ENCODE data around the gene CHKB.
"Not testable (repeated sequence)": the region's sequence is repeated elsewhere in the genome, so short reads cannot be mapped to it uniquely, and the experiment has no call there.

CHKB gene, protein sequence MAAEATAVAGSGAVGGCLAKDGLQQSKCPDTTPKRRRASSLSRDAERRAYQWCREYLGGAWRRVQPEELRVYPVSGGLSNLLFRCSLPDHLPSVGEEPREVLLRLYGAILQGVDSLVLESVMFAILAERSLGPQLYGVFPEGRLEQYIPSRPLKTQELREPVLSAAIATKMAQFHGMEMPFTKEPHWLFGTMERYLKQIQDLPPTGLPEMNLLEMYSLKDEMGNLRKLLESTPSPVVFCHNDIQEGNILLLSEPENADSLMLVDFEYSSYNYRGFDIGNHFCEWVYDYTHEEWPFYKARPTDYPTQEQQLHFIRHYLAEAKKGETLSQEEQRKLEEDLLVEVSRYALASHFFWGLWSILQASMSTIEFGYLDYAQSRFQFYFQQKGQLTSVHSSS

DNA sequence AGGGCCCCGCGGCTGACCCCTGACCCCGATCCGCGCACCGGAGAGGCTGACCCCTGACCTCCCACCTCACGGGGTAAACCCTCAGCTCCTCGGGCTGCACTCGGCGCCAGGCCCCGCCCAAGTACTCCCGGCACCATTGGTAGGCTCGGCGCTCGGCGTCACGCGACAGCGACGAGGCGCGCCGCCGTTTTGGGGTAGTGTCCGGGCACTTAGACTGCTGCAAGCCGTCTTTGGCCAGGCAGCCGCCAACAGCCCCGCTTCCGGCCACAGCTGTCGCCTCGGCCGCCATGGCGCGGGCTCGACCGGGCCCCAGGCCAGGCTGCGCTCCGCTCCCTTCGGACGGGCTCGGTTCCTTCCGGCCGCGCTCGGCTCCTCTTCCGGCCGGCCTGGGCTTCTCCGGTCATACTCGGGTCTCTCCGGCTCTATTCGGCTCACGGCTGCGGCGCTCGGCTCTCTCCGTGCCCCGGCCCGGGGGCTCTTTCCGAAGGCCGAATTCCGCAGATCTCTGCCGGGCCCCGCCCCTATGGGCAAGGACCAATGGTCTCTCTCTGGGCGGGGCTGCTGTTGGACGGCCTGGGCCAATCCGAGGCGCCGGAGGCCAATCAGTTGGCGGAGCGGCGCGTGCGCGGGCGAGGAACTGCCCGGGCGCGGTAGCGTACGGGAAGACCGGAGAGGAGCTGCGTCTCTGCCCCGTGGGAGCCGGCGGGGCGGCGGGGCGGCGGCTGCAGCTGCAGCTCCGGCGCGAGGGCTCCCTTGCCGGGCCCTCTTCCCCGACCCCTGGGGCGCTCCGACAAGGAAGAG, at the start of gene CHKB:
CHKB (minus strand) TSS at position 357 of the 801 bp plus-strand sequence; CDS start at position 289, 68 bp downstream.
- peak; percentile 98 for DNase-seq

DNA sequence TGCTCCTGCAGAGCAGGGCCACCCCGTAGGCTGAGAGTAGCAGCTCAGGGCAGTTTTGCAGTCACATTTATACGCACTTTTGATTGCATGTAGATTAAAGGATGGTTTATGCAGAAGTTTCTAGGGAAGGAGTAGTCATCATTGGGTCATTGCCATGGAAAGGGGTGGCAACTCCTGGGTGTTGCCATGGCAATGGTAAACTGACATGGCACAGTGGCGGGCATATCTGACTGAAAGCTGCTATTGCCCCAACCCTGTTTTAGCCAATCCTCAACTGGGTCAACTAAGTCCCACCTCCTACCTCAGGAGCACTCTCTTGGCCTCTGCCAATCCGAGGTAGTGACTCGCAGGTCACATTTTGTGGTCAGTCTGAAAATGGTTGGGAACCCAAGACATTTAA, 47.7 kb upstream of the CHKB start:
- DNase-seq = no peak

DNA sequence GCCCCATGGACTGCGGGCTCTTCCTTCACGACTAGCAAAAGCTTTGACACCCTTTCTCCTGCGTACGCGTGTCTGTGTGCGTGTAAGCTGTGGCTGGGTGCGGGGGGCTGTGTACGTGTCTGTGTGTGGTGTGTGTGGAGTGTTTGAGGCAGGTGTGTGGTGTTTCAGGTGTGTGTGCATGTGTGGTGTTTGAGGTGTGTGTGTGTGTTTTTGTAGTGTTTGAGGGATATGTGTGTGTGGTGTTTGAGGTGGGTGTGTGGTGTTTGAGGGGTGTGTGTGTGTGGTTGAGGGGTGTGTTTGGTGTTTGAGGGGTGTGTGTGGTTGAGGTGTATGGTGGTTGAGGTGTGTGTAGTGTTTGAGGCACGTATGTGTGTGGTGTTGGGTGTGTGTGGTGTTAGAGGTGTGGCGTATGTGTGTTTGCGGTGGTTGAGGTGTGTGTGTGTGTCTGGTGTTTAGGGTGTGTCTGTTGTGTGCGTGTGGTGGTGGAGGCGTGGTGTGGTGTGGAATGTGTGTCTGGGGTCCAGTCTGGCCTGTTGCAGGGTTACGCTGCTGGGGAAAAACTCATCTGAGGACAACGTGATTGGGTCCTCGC, 46.0 kb upstream of the CHKB start:
- no peak for DNase-seq

DNA sequence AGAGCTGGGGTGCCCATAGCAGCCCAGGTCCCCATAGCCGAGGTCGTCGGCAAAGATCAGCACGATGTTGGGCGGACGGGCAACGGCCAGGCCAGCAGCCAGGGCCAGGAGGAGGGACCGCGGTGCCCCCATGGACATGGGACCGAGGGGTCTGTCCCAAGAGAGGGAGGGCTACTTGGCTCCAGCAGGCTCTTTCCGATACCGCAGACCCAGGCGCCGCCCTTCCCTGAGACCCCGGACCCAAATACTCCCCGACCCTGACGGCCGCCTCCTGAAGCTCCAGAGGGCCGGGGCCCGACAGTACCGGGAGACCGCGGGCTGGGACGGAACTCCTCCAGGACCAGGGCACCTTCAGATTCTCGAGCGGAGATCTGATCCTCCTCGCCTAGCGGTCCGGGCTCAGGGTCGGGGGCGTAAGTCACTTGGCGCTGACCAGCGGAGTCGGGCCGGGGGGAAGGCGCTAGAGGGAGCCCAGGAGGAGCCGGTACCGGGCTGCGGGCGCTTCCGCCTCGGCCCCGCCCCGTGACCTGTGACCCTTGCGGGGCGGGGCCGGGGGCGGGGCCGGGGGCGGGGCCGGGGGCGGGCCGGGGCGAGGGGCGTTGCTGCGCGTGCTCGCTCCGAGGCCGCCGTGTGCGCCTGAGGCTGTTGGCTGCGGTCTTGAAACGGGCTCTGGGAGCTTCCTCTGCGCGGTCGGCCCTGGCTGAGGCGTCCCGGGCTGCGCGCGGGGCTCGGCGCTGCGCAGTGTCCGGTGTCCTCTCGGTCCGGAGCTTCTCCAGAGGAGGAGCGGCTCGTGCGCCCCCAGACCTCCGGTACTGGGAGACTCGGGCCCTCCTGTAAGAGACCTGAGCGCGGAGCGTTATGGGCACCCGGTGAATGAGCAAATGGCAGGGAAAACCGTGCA, 45.2 kb upstream of the CHKB start, which contains the start of gene ARSA:
ARSA (minus strand) TSS at position 511 of the 901 bp plus-strand sequence; CDS start at position 138, 373 bp downstream.
- peak; percentile 73 for DNase-seq

DNA sequence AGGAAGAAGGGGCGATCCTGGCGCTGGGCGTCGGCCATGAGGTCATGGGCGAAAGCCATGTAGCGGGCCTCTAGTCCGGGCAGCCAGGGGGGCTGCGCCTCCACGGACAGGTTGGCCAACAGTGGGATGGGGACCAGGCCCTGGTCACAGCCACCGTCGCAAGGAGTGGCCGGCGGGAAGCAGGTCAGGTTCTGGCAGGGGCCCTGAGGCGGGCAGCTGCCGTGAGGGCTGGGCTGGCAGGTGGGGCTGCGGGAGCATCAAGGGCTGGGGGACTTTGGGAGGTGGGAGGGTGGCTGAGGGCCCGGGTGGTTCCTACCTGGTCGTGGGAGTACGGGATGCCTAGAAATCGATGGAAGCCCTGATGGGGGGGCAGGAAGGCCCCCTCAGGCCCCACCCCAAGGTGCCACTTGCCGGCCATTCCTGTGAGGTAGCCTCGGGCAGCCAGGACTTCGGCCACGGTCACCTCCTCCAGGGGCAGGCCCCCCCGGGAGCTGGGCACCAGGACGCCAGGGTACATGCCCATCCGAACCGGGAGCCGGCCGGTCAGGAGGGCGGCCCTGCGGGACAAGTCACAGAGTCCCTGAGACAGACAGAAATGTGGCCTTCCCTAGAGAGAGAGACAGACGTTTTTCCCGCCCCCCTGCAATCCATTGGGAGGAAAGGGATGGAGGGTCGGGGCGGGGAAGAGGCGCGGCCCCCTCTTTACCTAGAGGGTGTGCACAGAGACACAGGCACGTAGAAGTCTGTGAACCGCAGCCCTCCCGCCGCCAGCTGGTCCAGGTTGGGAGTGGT, 44.4 kb upstream of the CHKB start:
- DNase-seq = no peak

DNA sequence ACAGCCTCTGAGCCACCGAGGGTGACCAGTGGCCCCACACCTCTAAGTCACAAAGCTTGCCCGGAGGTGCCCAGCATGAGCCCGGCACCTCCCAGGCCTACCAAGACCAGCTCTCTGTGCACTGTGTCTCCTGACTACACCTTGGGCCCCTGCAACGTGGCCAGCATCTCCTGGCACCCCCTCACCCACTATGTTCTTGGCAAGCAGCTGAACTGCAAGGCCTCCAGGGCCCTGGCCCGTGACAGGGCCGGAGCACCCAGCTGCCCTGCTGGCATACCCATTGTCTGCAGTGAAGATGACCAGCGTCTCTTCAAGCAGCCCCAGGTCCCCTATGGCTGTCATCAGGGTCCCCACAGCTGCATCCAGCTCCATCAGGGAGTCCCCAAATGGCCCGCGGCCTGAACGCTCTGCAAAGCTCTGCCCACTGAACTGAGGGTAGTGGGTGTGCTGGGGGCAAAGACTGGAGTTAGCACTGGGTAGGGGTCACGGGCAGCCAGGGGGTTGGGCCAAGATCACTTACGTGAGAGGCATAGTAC, 43.7 kb upstream of the CHKB start:
- DNase-seq = no peak

DNA sequence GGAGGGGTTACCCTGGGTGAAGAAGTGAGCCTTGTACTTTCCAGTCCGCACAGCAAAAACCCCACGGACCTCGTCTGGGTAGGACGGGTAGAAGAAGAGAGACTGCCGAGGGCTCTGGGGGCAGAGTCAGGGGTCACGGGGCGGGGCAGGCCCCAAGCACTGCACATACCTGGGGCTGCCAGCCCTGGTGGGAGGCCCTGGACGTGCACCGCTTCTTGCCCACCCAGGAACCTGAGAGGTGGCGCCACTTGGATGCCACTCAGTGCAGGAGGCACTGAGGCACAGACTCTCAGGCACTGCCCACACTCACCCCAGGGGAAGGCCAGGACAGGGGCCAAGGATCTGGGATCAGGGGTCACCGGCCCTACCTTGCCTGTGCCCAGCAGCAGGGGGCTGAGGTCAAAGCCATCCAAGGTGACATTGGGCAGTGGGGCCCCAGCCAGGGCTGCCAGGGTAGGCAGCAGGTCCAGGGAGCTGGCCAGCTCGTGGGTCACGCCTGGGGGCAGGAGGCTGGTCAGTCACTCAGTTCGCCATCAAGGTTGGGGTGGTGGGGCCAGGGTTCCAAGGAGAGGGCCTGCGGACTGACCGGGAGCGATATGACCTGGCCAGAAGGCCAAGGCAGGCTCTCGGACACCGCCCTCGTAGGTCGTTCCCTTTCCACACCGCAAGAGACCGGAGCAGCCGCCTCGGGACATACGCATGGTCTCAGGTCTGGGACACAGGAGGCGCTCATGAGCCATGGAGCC, 43.1 kb upstream of the CHKB start:
- DNase-seq = no peak

DNA sequence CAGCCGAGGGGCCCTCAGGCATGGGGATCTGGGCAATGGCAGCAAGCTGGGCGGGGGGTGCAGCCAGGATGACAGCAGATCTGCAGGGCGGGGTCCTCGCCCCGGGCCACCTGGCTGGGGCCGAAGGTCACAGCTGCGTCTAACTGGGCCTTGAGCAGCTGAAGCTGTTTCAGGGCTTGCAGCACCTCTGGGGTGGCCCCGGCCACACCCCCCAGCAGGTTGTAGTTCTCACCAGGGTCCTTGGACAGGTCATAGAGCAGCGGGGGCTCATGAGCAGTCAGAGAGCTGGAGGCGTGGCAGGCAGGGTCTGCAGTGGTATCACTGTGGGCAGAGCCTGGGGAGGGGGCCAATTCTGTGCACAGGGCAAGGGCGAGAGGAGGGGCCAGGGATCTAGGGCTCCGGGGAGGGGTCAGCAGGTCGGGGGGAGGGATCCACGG, 42.5 kb upstream of the CHKB start:
- DNase-seq = no peak

DNA sequence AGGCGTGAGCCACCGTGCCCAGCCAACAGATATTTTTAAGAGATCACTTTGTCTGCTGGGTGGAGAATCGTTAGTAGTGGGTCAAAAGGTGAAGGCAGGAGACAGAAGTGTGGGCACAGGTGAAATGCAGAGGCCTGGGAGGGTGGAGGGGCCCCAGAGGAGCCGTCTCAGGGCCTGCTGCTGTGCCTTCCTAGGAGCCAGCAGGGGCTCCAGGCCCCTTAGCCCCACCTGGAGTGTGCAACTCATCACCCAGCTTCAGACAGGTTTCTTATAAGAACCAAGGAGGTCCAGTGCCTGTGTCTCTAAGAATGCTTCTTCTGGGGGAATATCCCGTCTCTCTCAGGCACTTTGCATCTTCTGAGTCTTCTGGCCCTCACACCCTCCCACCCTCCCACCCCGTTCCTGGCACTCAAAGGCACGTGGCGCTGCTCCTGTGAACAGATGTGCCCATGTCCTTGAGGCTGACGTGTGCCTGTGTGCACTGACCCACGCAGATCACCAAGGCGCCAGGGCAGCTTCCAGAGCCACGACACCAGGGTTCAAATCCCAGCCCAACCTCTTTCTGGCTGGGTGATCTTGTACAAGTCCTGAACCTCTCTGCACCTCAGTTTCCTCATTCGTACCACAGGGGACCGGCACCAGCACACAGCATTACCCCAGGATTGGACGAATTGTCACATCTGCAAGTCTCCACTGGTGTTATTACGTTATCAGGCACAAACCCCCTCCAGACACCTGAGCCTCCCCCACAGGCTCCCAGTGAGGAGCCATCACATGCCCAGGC, 41.9 kb upstream of the CHKB start:
- DNase-seq = no peak

DNA sequence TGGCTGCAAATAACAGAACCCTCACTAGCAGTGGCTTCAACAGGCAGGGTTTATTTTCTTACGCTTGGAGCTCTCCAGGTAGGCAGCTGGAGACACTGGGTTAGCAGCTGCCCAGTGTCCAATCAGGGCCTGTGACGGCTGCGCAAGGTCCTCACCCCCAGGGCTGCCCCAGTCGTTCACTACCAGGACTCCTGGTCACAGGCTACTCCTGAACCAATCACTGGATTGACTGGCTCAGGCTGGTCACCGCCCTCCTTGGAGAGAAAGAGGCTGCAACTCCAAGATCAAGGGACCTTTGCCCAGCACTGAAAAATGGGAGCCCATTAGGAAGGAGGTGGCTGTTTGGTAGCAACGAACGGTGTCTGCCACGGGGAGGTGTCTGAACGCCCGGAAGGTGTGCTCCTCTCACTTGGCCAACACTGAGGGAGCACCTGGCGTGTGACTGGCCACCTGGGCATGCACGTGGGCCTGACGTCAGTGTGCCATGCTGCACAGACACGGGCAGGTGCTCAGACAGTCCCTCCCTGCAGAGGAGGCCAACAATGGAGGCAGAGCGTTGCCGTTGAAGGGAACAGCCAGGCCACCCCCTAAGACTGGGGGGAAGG, 40.2 kb upstream of the CHKB start:
- DNase-seq = no peak

DNA sequence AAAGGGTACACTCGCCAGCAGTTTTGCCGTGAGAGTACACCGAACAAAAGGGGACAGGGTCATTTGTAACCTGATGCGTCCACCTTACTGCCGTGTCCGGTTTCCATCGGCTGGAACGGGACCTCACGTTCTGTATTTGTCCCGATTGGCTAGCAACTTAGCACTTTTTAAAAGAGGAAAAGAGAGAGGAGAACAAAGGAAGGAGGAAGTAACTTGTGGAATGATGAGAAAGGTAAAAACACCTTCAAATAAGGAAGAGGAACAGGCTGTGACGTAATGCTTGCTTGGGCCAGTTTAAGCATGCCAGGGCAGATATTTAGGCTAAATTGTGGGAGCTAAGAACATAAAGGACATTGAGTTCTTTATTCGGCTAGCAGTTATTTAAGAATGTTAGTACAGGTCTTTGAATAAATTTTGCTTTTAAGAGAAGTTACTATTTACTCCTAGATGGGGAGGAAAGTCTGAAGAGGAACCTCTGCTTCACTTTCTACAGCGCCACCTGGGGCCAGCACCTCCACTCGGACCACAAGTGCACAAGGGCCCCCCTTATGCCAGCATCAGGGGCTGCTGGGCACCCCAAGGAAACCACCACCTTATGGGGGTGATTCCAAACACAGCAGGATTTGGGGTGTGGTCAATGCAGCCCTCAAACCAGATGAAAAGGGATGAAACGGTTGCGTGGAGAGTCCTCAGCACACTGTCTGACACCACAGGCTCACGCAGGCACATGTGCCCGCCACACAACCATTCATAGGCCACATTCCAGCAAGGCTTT, 39.5 kb upstream of the CHKB start:
- DNase-seq = no peak

DNA sequence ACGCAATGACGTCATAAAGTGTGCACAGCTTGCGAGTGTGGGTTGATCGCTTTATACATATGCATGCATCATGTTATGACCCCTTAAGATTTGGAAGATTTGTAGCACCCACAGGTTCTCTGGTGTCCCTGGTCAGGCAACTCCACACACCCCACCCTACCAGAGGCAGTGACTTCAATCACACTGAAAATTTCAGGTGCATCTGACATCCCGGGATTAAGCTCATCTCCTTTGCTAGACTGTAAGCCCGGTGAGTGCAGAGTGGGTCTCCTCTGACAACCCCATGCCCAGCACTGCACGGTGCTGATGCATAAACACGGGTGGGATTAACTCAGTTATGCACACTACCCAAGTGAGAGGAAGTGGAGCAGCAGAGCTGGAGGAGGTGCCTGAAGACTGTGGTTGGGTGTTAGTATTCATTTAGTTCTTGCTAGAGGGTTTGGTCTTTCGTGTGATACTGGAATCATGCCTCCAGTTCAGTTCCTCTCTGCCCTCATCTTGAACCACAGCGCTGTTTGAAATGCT, 38.8 kb upstream of the CHKB start:
- DNase-seq = peak; percentile 24

DNA sequence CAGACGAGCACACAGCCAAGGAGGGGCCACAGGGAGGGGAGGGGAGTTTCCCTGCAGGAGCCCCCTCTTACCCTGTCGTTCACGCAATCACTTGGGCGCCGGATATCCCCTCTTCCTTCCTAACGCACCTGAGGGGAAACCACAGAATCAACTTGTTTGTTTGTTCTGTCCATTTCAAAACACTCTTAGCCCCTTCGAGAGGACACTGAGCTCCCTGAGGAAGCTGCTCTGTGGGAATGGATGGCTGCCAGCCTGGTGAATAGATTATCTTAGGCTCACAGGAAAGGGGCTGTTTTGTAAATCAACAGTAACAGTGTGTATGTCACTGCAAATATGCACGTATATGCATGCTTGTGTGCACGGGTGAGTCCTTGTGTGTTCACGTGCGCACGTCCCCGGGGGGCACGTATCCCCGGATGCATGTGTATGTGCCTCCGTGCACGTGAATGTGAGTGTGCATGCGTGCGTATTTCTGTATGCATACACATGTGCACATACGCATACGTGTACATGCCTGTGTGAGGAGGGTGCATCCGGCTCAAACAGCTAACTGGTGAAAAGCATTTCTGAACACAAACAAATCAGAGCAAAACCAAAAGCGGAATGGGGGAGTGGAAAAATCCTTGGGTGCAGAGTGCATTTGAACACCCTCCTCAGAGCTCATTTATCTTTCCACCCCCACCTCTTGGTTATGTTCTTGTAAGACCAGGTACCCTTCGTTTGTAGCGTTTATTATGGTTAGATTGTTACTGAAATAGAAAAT, 38.1 kb upstream of the CHKB start:
- DNase-seq = peak; percentile 81

DNA sequence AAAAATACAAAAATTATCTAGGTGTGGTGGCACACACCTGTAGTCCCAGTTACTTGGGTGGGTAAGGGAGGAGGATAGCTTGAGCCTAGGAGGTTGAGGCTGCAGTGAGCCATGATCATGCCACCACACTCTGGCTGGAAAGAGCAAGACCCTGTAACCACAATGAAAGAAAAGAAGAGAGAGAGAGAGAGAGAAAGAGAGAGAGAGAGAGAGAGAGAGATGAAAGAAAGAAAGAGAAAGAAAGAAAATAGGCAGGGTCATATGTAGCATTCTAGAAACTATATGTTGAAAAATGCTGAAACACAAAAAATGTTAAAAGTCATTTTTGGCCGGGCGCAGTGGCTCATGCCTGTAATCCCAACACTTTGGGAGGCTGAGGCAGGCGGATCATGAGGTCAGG, 31.6 kb upstream of the CHKB start:
- not testable (repeated sequence) for DNase-seq

DNA sequence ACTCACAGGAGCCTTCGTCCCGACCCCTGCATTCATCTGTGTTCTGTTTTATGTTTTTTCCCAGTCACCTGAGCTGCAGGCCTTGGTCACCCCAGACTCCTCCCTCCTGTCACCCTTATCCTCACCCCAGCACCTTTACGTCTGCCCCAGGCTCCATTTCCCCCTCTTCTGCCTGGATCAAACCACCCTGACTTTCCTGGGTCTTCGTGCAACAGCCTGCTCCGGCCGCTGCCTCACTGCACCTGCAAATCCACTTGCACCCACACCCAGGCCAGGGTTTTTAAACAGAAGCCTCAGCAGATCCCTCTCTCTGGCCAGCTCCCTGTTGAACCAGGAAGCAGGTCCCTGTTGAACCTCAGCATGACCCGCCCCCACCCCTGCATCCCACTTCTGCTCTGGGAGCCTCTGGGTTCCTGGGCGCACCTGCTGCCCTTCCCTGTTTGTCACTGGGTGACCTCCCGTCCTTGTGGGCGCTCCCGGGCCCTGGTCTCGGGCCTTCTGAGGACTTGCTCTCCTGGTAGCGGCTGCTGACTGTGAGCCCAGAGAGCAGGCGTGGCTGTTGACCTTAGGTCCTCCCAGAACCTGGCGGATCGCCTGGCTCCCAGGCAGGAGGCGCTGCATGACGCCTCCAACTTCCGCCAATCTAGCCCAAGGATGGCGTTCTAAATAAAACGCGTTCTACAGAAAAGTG, 30.8 kb upstream of the CHKB start:
- no peak for DNase-seq

DNA sequence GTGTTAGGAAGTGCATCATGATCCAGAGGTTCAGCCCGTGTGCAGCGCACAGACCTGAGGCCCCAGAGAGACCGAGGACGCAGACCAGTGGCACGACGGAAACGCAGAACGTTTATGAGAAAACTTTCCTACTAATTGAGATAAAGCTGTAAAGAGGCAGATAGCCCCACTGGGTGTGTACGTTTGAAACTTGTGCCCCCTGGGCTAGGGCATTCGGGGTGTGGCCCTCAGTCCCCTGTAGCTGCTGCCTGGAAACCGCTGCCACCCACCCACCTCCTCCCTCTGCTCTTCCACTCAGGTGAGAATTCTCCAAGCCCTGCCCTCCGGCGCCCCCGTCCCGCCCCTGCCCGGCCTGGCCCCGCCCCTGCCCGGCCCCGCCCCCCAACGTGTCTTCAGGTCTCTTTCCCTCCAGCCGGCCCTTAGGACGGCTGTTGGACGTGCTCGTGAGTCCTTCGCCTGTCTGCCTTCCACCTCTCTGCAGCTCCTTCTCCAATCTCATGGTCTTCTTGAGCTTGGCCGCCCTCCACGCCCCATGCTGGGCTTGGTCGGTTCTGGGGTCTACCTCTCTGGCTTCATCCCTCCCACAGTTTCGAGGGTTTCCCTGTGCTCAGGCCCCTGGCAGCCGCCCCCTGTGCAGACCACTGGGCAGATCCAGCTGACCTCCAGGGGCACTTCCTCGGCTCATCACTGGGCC, 30.0 kb upstream of the CHKB start:
- no peak for DNase-seq

All from stimulated activated CD4-positive, alpha-beta T cell treated with anti-CD3 and anti-CD28 coated beads, Interleukin-4, amount 100 ng/mL, for 1 hour (primary cell).